ENCODE data around the gene GRM2. TPM values are rescaled to one million over a fixed set of nuclear protein-coding genes. Genes with fewer than 3 reads are reported as not detected.

The GRM2 gene
- total RNA-seq, 1 experiment from 2014 or later: 0.07 TPM

DNA sequence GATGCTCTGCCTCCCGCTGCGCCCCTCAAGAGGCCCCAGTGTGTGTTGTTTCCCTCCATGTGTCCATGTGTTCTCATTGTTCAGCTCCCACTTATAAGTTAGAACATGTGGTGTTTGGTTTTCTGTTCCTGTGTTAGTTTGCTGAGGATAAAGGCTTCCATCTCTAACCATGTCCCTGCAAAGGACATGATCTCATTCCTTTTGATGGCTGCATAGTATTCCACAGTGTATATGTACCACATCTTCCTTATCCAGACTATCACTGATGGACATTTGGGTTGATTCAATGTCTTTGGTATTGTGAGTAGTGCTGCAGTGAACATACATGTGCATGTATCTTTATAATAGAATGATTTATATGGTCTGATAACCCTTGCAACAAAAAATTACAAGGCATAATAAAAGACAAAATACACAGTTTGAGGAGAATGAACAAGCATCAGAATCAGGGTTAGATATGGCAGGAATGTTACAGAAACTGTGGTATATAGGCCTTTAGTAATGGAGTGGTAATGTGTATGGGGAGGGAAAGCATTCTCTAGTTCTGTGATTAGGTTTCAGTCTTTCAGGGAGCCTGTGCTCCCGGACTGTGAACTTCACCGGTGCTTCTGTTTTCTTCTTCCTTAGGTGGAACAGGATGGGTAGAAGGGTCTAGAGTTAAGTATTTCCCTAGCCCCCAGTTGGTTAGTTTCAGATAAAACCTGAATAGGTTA lies 27.1 kb downstream of the GRM2 start:
- BruUV-seq (replicated peaks): no TSS peak
- CTCF ChIA-PET: no interaction called here
- Histone ChIP-seq H3K9ac (ENCODE audit: low read length) (no peak overlapping the region), H3K4me2 (ENCODE audit: low read length) (no peak overlapping the region), H3K9me3 (ENCODE audit: low read length) (no peaks in the 10 kb centered on the region), H3K4me1 (ENCODE audit: insufficient read depth, low read length) (no peaks in the 10 kb centered on the region), H3F3A (ENCODE audit: low read length, unreplicated experiment) (no peaks in the 10 kb centered on the region), H4K20me1 (ENCODE audit: low read length) (no peaks in the 10 kb centered on the region), H3K27me3 (ENCODE audit: low read length) (peaks cover 43% of the 10 kb centered on the region), H3K4me3 (ENCODE audit: low read length) (no peak overlapping the region), H3K9me2 (replicated peaks; ENCODE audit: low read length) (no peaks in the 10 kb centered on the region), H3K36me3 (ENCODE audit: low read depth, low read length) (no peaks in the 10 kb centered on the region), H3K27ac (ENCODE audit: low read length) (no peak overlapping the region), H3K79me2 (ENCODE audit: low read length) (no peaks in the 10 kb centered on the region), H2AFZ (ENCODE audit: low read length) (no peak overlapping the region)
- intact Hi-C loops (cut with micrococcal nuclease): no loop called here
- DNase-seq (no peak), ATAC-seq (no peak)
- TF ChIP-seq EZH2 (IDR thresholded peaks at IDR 0.05; ENCODE audit: low read length, unreplicated experiment) (no peak), CTCF (conservative IDR thresholded peaks at IDR 0.05; ENCODE audit: low read depth, low read length) (no peak), EZH2phosphoT487 (IDR thresholded peaks at IDR 0.05; ENCODE audit: borderline replicate concordance, low read length) (no peak)
- POLR2A ChIA-PET (ENCODE audit: unreplicated experiment): no interaction called here

DNA sequence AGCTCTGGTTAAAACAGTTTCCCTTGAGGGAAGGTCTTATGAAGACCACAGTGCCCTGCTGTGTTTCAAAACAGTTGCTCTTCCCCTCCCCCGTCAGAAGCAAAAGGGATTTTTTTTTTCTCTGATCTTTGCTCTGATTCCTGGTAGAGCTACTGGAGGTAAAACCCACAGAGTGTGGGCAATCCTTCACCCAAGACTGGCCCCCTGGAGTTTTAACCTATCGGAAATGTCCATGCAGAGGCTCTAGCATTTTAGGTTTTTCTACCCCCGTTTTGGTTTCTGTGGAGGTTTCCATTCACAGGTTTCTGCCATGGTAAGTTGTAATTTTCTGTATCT lies 27.7 kb downstream of the GRM2 start:
- CTCF ChIA-PET: no interaction called here
- no peaks in the 10 kb centered on the region for H3K4me1 ChIP-seq (ENCODE audit: insufficient read depth, low read length)
- no peak for ATAC-seq
- H3K9me3 ChIP-seq (ENCODE audit: low read length): no peaks in the 10 kb centered on the region
- intact Hi-C loops (cut with micrococcal nuclease): no loop called here
- no peak overlapping the region for H3K27ac ChIP-seq (ENCODE audit: low read length)
- no peak overlapping the region for H3K4me3 ChIP-seq (ENCODE audit: low read length)
- H3F3A ChIP-seq (ENCODE audit: low read length, unreplicated experiment): no peaks in the 10 kb centered on the region
- H2AFZ ChIP-seq (ENCODE audit: low read length): no peak overlapping the region
- no peaks in the 10 kb centered on the region for H4K20me1 ChIP-seq (ENCODE audit: low read length)
- no peaks in the 10 kb centered on the region for H3K9me2 ChIP-seq (replicated peaks; ENCODE audit: low read length)
- POLR2A ChIA-PET (ENCODE audit: unreplicated experiment): no interaction called here
- TF ChIP-seq CTCF (conservative IDR thresholded peaks at IDR 0.05; ENCODE audit: low read depth, low read length): no peak
- no peak for TF ChIP-seq EZH2phosphoT487 (IDR thresholded peaks at IDR 0.05; ENCODE audit: borderline replicate concordance, low read length)
- H3K4me2 ChIP-seq (ENCODE audit: low read length): no peak overlapping the region
- no peaks in the 10 kb centered on the region for H3K79me2 ChIP-seq (ENCODE audit: low read length)
- no TSS peak for BruUV-seq (replicated peaks)
- no peak for DNase-seq
- no peak overlapping the region for H3K9ac ChIP-seq (ENCODE audit: low read length)
- no peaks in the 10 kb centered on the region for H3K36me3 ChIP-seq (ENCODE audit: low read depth, low read length)
- H3K27me3 ChIP-seq (ENCODE audit: low read length): peaks cover 48% of the 10 kb centered on the region

GRCh38 chr3:51735039-51735438 lies 28.2 kb downstream of the GRM2 start:
- H3K79me2 ChIP-seq (ENCODE audit: low read length): no peaks in the 10 kb centered on the region
- no peaks in the 10 kb centered on the region for H4K20me1 ChIP-seq (ENCODE audit: low read length)
- H3K9me3 ChIP-seq (ENCODE audit: low read length): no peaks in the 10 kb centered on the region
- H2AFZ ChIP-seq (ENCODE audit: low read length): no peak overlapping the region
- peaks cover 53% of the 10 kb centered on the region for H3K27me3 ChIP-seq (ENCODE audit: low read length)
- no peak overlapping the region for H3K27ac ChIP-seq (ENCODE audit: low read length)
- TF ChIP-seq EZH2 (IDR thresholded peaks at IDR 0.05; ENCODE audit: low read length, unreplicated experiment) (no peak), CTCF (conservative IDR thresholded peaks at IDR 0.05; ENCODE audit: low read depth, low read length) (no peak), EZH2phosphoT487 (IDR thresholded peaks at IDR 0.05; ENCODE audit: borderline replicate concordance, low read length) (no peak)
- H3K4me3 ChIP-seq (ENCODE audit: low read length): no peak overlapping the region
- no peak for DNase-seq
- H3K9me2 ChIP-seq (replicated peaks; ENCODE audit: low read length): no peaks in the 10 kb centered on the region
- ChIA-PET POLR2A (ENCODE audit: unreplicated experiment) (no interaction called here), CTCF (no interaction called here)
- H3K36me3 ChIP-seq (ENCODE audit: low read depth, low read length): no peaks in the 10 kb centered on the region
- ATAC-seq: no peak
- no TSS peak for BruUV-seq (replicated peaks)
- no peak overlapping the region for H3K4me2 ChIP-seq (ENCODE audit: low read length)
- intact Hi-C loops (cut with micrococcal nuclease): no loop called here
- no peaks in the 10 kb centered on the region for H3F3A ChIP-seq (ENCODE audit: low read length, unreplicated experiment)
- no peaks in the 10 kb centered on the region for H3K4me1 ChIP-seq (ENCODE audit: insufficient read depth, low read length)
- H3K9ac ChIP-seq (ENCODE audit: low read length): no peak overlapping the region

Data from PC-3 (cell line).